Measurements from ENCODE around the gene DLGAP4. TPM values are rescaled to one million over a fixed set of nuclear protein-coding genes. Genes with fewer than 3 reads are reported as not detected.

DLGAP4 gene
- total and polyA plus RNA-seq, 10 of the 15 experiments (the other 5 are each of a cell fraction or from before 2014, with no cell fraction given), result 0.42 to 43.3 (median 19.0) TPM

DNA sequence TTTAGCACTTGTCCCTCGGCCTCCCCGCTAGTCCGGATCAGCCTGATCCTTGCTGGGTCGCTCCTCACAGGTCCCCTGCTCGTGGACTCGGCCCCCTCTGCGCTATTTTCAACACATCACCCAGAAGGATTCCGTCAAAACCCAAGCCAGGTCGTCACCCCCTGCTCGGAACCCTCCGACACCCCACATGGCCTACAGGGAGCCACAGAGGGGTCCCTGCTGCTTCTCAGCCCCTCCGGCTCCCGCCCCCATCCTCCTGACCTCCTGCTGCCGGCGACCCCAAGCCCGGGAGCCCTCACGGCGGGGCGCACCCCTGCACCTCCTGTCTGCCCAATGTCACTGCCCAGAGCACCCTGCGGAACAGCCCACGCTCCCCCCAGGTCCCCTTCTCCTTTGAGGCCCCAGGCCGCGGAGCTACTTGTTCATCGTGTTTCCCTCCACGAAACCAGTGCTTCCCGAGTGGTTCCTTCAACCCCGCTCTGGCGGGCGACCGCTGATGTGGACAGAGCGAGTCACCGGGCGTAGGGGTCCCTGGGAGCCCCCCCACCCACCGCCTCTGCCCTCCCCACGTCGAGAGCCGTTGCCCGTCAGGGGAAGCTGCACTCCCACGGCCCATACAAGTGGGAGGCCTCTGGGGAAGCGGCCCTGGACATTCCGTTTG, 234.5 kb downstream of the DLGAP4 start:
- ChIA-PET SMC1A (ENCODE audit: uncharacterized antibody, unreplicated experiment) (no interaction called here), POLR2A (no interaction called here), CTCF (no interaction called here), RAD21 (ENCODE audit: unreplicated experiment) (no interaction called here)
- in situ Hi-C loops (cut with MboI), result no loop called here
- 81% methylated on average over 33 of the region's 41 CpGs for WGBS (ENCODE audit: insufficient coverage, insufficient replicate concordance, low lambda C conversion rate, missing lambda C conversion rate)
- Histone ChIP-seq H3K9ac (ENCODE audit: control insufficient read depth, insufficient read depth, low read length) (no peak overlapping the region), H3K27ac (ENCODE audit: control insufficient read depth, insufficient read depth) (no peak overlapping the region), H3K4me3 (peak overlapping the region; percentile 50; the same call in 1 of the 2 replicates), H3K9me3 (replicated peaks; ENCODE audit: control insufficient read depth, insufficient read depth, low read length) (no peaks in the 10 kb centered on the region), H3K4me2 (ENCODE audit: control insufficient read depth, insufficient read depth) (0 out of 2 replicates have a peak overlapping the region, but pooled peaks have one; percentile 9), H3K4me1 (ENCODE audit: control insufficient read depth, insufficient read depth, low read length) (no peaks in the 10 kb centered on the region), H3K27me3 (replicated peaks in 1 of 2; ENCODE audit: control insufficient read depth in 2 of 2, insufficient read depth in 2 of 2, low read length in 1 of 2) (no peaks in the 10 kb centered on the region), H4K20me1 (ENCODE audit: control insufficient read depth, insufficient read depth) (no peaks in the 10 kb centered on the region), H3K79me2 (ENCODE audit: control insufficient read depth, insufficient read depth, low read length) (no peaks in the 10 kb centered on the region; the same call in 1 of the 2 replicates), H2AFZ (ENCODE audit: control insufficient read depth, low read depth, low read length) (peak overlapping the region; percentile 39), H3K36me3 (ENCODE audit: control insufficient read depth in 2 of 2, insufficient read depth in 2 of 2, low read length in 1 of 2) (no peaks in the 10 kb centered on the region)
- TF ChIP-seq BRCA1 (IDR thresholded peaks at IDR 0.05; ENCODE audit: low read depth, low read length) (no peak), STAT3 (IDR thresholded peaks at IDR 0.05; ENCODE audit: low read depth, low read length) (no peak), POLR2AphosphoS2 (IDR thresholded peaks at IDR 0.05; ENCODE audit: low read depth, low read length) (no peak), FOS (IDR thresholded peaks at IDR 0.05; ENCODE audit: borderline replicate concordance, extremely low read depth, insufficient read length) (no peak), GATAD2B (conservative IDR thresholded peaks at IDR 0.05; ENCODE audit: low read depth) (no peak), ZNF217 (IDR thresholded peaks at IDR 0.05) (no peak), SUZ12 (IDR thresholded peaks at IDR 0.05; ENCODE audit: unreplicated experiment) (no peak), RCOR1 (conservative IDR thresholded peaks at IDR 0.05; ENCODE audit: low read depth, low read length) (no peak), MXI1 (IDR thresholded peaks at IDR 0.05; ENCODE audit: low read depth, low read length) (no peak), NFXL1 (IDR thresholded peaks at IDR 0.05; ENCODE audit: borderline replicate concordance) (no peak)
- TF ChIP-seq, protein P1, sequence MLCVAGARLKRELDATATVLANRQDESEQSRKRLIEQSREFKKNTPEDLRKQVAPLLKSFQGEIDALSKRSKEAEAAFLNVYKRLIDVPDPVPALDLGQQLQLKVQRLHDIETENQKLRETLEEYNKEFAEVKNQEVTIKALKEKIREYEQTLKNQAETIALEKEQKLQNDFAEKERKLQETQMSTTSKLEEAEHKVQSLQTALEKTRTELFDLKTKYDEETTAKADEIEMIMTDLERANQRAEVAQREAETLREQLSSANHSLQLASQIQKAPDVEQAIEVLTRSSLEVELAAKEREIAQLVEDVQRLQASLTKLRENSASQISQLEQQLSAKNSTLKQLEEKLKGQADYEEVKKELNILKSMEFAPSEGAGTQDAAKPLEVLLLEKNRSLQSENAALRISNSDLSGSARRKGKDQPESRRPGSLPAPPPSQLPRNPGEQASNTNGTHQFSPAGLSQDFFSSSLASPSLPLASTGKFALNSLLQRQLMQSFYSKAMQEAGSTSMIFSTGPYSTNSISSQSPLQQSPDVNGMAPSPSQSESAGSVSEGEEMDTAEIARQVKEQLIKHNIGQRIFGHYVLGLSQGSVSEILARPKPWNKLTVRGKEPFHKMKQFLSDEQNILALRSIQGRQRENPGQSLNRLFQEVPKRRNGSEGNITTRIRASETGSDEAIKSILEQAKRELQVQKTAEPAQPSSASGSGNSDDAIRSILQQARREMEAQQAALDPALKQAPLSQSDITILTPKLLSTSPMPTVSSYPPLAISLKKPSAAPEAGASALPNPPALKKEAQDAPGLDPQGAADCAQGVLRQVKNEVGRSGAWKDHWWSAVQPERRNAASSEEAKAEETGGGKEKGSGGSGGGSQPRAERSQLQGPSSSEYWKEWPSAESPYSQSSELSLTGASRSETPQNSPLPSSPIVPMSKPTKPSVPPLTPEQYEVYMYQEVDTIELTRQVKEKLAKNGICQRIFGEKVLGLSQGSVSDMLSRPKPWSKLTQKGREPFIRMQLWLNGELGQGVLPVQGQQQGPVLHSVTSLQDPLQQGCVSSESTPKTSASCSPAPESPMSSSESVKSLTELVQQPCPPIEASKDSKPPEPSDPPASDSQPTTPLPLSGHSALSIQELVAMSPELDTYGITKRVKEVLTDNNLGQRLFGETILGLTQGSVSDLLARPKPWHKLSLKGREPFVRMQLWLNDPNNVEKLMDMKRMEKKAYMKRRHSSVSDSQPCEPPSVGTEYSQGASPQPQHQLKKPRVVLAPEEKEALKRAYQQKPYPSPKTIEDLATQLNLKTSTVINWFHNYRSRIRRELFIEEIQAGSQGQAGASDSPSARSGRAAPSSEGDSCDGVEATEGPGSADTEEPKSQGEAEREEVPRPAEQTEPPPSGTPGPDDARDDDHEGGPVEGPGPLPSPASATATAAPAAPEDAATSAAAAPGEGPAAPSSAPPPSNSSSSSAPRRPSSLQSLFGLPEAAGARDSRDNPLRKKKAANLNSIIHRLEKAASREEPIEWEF (IDR thresholded peaks at IDR 0.05; ENCODE audit: insufficient replicate concordance, low read depth, low read length), result no peak
- TF ChIP-seq, protein P2, sequence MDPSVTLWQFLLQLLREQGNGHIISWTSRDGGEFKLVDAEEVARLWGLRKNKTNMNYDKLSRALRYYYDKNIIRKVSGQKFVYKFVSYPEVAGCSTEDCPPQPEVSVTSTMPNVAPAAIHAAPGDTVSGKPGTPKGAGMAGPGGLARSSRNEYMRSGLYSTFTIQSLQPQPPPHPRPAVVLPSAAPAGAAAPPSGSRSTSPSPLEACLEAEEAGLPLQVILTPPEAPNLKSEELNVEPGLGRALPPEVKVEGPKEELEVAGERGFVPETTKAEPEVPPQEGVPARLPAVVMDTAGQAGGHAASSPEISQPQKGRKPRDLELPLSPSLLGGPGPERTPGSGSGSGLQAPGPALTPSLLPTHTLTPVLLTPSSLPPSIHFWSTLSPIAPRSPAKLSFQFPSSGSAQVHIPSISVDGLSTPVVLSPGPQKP (IDR thresholded peaks at IDR 0.05; ENCODE audit: low read depth, low read length), result no peak
- TF ChIP-seq, protein P3, sequence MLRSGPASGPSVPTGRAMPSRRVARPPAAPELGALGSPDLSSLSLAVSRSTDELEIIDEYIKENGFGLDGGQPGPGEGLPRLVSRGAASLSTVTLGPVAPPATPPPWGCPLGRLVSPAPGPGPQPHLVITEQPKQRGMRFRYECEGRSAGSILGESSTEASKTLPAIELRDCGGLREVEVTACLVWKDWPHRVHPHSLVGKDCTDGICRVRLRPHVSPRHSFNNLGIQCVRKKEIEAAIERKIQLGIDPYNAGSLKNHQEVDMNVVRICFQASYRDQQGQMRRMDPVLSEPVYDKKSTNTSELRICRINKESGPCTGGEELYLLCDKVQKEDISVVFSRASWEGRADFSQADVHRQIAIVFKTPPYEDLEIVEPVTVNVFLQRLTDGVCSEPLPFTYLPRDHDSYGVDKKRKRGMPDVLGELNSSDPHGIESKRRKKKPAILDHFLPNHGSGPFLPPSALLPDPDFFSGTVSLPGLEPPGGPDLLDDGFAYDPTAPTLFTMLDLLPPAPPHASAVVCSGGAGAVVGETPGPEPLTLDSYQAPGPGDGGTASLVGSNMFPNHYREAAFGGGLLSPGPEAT (IDR thresholded peaks at IDR 0.05; ENCODE audit: low read depth), result no peak
- DNase-seq (ENCODE audit: low read depth, low spot score), result no peak
- FAIRE-seq, result no peak
- no TSS peak for BruUV-seq (replicated peaks)
- intact Hi-C loops (cut with micrococcal nuclease; ENCODE audit: unreplicated experiment), result no loop called here
- ATAC-seq, result no peak

All from GM12878 (cell line).